Measurements from ENCODE around the gene RIT2.
"Not testable (repeated sequence)": the region's sequence is repeated elsewhere in the genome, so short reads cannot be mapped to it uniquely, and the experiment has no call there.

The RIT2 gene

GRCh38 chr18:42824178-42824577, 291.3 kb downstream of the RIT2 start:
- FAIRE-seq: no peak

DNA sequence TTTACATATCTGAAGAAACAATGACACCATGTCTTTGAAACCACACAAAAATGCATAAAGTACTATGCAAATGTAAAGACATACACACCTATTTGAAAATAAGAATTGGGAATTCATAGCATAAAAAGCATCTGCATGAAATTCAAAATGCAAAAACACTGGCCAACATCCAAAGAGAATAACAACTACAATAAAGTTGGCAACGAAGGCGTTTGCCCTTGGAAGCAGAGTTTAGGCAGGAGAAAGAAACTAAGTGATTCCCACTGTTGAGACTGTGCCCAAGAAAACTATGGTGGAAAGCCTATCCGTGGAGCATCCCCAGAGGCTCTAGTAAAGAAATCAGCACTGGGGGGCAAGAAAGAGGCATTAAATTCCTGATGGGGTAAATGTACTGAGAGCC, 292.8 kb downstream of the RIT2 start:
- no peak for FAIRE-seq

DNA sequence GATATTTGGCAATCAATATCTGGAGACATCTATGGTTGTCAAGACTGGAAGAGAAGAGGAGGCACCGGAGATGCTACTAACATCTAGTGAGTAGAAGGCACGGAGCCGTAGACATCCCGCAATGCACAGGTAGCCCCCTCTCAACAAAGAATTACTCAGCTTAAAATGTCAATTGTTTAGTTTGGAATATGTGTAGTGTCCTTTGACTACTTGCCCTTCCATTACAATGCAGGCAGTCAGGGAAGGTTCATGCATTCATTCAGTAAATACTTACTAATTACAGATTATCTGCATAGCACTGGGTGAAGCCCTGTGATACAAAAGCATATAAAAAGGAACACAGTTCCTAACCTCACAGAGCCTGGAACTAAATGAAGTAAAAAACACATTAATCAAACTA, 294.0 kb downstream of the RIT2 start:
- no peak for FAIRE-seq

DNA sequence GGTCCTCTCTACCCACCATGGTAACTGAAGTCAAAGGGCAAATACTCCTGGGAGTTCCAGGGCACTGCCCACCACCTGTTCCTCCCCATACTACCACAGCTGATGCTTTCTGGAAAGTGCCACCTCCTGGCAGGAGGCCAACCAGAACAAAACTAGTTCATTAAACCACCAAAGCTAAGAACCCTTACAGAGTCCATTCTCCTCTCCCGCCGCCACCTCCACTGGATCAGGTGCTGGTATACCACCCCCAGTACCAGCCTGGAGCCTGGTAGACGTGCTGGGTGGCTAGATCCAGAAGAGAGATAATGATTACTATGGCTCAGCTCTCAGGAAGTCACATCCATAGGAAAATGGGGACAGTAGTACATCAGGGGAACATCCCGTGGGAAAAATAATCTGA, 300.9 kb downstream of the RIT2 start:
- FAIRE-seq: no peak

DNA sequence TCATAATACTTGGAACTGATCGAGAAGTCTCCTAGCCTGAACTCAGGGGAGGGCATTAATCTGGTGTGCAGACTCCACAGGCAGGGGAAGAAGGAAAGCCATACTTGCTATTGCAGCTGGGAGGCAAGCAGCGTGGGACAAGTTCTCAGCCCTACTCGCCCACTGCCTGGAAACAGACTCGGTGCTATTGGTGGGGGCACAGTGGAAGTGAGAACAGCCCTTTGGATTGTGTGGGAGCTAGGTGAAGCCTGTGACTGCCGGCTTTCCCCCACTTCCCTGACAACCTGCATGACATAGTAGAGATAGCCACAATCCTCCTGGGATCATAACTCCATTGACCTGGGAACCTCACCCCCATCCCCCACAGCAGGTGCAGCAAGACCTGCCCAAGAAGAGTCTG, 301.3 kb downstream of the RIT2 start:
- no peak for FAIRE-seq

- no peak for FAIRE-seq
These were observed 301.9 kb downstream of the RIT2 start for GRCh38 chr18:42813570-42813969.

DNA sequence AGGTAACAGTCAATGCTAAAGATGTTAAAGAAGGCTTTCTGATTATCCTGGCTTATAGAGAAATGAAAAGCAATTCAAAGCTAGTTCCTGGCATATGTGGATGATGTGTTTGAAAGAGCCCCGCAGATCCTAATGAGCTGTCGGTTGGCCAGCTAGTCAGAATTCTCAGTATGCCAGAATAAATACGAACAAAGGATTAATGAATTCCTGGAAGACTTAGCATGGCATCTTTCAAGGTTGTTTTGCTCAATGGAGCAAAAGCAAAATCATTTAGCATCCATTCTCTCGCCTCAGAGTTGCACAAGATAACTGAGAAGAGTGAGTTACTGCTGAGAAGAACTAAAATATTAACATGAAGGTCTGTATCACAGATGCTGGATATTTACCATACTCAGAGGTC, 307.6 kb downstream of the RIT2 start:
- no peak for FAIRE-seq

- FAIRE-seq: no peak
These were observed 313.8 kb downstream of the RIT2 start for GRCh38 chr18:42801706-42802105.

GRCh38 chr18:42798606-42799170, 316.8 kb downstream of the RIT2 start:
- FAIRE-seq: no peak

GRCh38 chr18:42795213-42795789, 320.2 kb downstream of the RIT2 start:
- not testable (repeated sequence) for FAIRE-seq

DNA sequence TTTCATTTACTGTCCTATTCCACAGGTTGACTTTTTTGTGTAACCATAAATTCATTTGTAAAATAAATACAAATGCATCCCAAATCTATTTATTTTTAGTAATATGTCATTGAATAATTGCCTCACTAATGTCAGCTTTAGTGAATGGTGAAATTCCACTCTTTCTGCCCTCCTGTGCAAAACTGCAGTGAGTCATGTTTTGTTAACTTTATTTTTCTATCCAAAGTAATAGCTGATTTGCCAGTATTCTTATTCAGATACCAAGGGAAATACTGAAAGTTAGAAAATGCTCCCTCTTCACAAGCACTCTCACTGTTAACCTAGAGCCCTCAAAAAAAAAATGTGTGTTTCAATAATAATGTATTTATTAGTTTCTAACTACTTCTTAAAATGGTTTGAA, 322.8 kb downstream of the RIT2 start:
- no peak for FAIRE-seq

- no peak for FAIRE-seq
These were observed 330.9 kb downstream of the RIT2 start for GRCh38 chr18:42784632-42785031.

- no peak for FAIRE-seq
These were observed 332.6 kb downstream of the RIT2 start for GRCh38 chr18:42782929-42783328.

- no peak for FAIRE-seq
These were observed 334.1 kb downstream of the RIT2 start for GRCh38 chr18:42781298-42781815.

DNA sequence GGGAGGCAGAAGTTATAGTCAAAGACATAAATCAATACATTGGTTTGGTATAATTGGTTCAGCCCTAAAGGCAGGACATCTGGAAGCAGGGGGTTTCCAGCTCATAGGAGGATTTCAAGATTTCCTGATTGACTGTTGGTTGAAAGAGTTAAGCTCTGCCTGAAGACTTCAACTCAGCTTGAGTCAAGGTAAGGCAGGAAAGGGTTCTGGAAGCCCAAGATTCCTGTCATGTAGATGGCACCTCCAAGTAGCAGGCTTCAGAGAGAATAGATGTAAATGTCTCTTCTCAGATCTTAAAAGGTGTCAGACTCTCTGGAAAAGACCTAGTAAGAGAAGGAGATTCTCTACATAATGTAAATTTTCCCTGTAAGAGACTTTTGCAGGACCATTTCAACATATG, 335.3 kb downstream of the RIT2 start:
- no peak for FAIRE-seq

- no peak for FAIRE-seq
These were observed 336.9 kb downstream of the RIT2 start for GRCh38 chr18:42778445-42779042.

DNA sequence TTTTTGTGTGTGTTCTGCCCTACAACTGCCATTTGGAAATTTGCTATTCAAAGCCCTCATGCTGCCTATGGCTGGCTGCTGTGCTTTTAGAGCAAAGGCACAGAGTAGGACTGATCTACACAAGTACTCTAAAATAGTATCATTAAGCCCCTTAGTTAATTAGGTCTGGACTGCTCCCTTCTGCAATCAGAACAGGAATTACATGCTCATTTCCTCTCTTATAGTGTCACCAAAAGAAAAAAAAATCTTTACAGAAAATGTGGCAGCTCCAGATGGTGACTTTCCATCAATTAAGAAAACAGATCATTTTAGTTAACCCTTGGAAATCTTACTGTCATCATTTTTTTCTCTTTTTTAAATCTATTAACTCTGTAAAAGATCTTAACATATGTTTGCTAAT, 337.5 kb downstream of the RIT2 start:
- FAIRE-seq: no peak

DNA sequence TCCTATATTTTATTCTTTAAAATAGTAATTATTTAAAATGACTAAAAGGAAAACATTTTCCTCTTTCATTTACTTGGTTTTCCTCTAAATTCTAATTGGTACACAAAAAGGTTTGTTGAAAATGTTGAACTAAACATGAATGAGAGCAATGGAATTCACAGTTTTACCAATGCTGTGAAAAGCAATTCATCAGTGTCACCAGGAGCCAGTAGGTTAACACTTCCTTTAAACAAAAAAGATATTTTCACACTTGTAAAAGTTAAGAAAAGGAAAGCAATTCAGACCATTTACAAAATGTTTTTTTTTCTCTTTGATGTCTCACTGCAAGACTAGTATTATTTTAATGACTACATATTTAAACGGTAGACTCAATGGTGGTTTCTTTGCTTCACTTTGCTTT, 341.6 kb downstream of the RIT2 start:
- no peak for FAIRE-seq

- no peak for FAIRE-seq
These were observed 343.5 kb downstream of the RIT2 start for GRCh38 chr18:42771936-42772335.

- no peak for FAIRE-seq
These were observed 350.2 kb downstream of the RIT2 start for GRCh38 chr18:42765302-42765701.

DNA sequence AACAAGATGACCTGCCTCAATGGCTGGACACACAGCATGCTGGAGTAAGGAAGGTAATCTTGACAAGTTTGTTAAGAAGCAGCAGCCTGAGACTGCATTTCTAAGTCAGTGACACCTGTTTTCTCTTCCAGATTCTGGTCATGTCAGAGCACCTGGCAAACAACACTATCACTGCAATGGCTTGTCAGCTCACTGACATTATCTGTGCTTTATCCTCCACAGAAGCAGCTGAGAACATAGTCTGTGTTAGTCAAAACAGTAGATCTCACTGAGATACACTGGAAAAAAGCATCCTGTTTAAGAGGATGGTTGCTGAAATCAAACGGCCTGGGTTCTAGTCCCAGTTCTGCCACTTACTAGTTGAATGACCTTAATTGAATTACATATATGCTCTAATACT, 355.2 kb downstream of the RIT2 start:
- no peak for FAIRE-seq

- no peak for FAIRE-seq
These were observed 356.6 kb downstream of the RIT2 start for GRCh38 chr18:42758852-42759251.

- FAIRE-seq: no peak
These were observed 359.3 kb downstream of the RIT2 start for GRCh38 chr18:42756214-42756613.

DNA sequence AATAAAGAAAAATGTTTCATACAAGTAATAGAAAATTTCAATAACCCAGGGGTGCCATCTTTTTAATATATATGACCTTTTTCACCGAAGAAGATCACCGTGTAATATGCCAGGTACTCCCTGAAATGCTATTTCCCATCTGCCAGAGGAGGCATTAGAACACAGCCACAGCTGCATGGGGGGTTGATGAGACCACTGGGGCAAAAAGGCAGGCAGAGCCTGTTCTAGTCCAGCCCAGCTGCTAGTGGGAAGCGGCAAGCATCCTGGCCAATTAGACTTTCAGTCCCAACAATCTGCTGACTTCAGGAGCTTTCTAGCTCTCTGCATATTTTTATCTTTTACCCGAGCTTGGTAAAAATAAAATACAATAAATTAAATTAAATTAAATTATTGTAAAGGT, 362.6 kb downstream of the RIT2 start:
- no peak for FAIRE-seq

GRCh38 chr18:42746794-42747193, 368.7 kb downstream of the RIT2 start:
- FAIRE-seq: no peak
